Measurements from ENCODE around the gene THRB.

Gene THRB

DNA sequence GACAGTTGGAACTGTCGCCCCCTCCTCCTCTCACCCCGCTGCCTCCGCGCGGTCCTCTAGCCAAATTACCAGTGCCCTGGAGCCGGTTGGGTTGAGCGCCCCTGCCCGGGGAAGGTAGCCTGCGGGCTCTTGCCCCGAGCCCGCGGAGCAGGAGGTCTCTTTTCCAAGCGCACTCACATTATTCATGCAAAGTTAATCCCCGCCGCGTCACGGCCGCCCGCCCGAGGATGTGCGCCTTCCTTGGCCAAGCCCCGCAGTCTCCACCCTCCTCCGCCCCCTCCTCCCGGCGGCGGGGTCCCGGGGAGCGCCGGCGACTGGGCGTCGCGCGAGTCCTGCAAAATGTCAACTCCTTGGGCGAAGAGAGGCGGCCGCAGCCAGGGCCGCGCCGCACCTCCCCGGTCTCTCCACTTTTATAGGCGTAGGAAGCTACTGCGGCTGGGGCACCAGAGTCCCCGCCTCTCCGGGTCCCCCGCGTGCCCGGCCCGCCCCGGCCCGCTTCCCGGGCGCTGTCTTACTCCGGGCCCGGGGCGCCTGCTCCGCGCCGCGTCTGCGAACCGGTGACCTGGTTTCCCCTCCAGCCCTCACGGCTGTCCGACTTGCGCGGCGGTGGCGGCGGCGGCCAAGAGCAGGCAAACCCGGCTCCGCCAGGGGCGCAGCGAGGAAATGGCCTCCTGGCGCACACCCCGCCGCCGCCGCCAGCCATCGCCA is at the start of gene THRB:
Gene THRB, minus strand, starts transcription at position 233 of the 708 bp plus-strand sequence.
- DNase-seq, result peak; percentile 54

DNA sequence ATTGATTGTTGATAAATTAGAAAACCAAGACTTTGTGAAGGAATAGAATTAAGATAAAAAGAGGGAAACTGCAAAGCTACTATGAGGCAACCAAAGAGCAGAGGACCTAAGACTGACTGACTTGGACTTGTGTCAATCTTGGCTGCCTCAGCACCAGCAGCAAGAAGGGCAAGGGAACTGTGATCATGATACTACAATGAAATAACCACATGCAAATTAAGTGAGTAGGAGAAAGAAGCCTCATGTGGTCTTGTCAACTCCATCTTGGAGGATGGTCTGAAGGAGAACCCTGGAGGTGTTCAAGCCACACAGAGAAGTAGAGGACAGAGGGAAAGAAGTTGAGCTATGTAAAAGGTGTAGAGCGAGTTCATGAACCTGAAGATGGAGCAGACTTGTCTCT is 47.3 kb upstream of the THRB start:
- no peak for DNase-seq

DNA sequence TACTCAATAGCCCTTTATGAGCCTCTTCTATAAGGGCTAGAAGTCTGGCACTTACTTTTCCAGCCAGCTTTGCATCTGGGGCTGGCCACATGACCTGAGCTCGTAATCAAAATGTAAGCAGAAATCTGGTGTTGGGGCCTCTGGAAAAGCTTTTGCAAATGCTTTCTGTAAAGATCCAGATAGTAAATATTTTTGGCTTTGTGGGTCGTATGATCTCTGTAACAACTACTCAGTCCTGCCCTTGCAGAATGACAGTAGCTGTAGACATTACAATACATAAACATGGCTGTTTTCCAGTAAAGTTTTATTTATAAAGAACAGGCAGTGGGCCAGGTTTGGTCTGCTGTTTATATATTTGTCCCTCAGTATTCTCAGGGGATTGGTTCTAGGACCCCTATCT is 46.2 kb upstream of the THRB start:
- DNase-seq, result no peak

DNA sequence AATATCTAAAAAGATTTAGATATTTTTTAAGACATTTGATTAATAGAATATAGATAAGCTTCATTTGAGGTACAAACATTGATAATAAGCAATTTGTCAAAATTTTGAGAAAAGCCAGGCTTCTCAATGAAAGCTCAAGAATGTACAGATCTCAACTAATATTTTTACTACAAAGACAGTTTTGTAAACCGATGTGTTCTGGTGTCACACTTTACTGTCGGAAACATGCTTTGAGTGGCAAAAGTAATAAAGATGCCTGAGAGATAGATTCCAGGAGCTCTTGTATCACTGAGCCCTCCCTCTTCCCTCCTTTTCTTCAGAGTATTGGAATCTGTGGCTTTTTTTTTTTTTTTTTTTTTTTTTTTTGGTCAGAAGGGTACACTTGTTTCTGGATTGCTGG is 45.0 kb upstream of the THRB start:
- DNase-seq, result no peak

DNA sequence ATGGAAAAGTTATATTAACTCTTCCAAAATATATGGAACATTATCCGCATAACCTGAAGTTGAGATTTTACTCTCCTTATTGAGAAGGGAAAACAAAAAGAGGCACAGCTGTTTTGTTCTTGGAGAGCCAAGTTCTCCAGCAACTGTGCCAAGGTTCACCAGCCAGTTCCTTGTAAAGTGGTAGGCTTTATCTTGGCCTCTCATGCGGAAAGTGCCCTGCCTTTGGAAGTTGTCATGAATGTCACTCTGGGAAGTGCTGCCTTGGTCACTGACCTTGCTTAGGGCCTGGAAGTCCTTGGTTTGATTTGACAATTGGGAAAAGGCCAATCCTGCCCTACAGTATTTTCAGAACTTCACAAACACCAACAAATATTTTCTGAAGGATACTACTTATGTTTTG is 44.2 kb upstream of the THRB start:
- no peak for DNase-seq

DNA sequence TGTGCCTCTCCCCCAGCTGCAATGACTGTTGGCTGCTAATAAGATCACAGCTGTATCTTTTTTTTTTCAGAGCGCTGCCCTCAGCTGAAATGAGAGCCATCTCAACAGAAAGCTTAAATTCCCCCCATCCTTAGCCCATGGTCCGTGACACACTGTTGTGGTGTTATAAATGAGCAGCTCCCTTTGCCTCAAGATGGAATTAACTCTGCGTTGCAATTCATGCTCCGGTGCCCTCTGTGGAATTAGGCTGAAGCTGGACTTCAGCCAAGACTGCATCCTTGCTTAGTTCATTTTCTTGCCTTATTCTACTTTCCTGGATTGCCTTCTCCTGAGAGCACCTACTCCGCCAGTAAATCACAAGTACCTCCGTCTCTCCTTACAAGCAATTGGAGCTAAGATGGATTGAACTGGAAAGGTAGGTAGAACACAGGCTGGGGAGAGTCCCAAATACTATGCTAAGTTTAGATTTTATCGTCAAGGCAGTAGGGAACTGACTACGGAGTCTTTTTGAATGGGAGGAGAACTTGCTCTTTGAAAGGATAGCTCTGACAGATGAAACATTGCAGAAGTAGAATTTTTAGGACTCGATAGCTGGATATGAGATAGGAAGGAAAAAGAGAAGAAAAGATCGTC is 39.0 kb upstream of the THRB start:
- DNase-seq, result no peak

DNA sequence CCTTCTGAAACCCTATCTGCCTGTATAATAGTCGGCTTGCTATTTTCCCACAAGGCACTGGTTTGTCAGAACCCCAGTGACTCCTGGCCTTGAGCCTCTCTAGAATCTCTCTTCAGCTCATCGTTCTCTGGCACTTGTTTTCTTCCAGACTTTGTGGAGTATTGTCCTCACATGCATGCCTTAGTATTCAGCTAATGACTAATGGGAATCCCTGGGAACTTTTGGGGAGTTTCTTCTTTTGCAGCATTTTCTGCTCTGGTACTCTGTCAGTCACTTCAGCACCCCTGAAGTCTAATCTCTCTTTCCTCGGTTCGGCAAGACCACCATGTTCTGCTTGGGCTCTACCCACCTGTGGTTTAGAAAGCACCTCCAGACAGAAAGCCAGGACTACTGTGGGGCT is 35.8 kb upstream of the THRB start:
- DNase-seq, result no peak

DNA sequence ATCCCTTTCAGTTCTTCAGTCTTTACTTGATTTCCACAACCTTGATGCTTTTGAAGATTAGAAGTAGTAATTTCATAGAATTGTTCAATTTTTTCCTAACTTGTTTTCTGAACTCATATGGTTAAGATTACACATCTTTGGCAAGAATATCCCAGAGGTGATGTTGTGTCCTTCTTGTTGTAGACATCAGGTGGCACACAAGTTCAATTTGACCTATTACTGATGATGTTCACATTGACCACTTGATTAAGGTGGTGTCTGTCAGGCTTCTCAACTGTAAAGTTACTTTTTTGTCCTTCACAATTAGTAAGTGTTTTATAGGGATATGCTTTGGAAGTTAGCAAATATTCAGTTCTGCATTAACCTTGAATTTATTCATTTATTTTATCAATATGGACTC is 34.6 kb upstream of the THRB start:
- DNase-seq, result no peak

DNA sequence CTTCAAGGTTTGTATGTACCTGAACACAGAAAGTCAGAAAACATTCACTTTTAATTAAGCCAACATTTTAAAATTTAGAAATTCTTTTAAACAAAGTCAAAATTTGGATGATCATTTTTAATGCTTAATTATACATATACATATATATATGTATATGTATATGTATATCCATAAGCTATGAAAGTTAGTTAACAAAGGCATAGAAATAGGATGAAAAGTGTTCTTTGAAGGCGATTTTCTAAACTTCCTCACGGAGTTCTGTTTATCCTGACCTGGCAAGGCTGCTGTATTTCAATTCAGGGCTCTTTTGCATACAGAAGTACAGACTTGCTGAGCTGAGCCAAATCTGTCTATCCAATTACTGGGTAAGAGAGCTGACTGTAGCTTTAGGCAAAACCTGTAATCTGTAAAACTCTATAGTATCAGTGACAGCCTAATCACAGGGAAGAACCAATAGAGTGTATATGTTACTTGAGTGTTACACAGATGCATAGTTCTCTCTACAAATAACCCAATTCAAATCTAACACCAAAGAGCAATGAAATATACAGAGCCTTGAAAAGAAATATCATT is 32.1 kb upstream of the THRB start:
- no peak for DNase-seq

DNA sequence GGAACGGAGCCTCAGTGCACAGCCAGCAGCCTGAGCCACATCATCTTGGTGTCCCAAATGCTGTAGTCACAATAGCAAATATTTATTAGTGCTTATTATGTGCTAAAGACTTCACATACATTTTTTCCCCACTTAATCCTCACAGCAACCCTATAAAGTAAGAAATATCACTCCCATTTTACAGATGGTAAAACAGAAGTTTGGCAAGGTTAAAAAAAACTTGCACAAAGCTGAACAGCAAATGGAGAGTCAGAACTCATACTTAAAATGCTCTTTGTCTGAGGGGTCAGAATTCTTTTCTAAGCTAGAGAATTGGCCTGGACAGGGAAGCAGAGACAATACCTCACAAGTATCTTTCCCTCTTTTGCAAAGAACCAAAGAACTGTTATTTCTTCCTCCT is 30.9 kb upstream of the THRB start:
- DNase-seq, result no peak

DNA sequence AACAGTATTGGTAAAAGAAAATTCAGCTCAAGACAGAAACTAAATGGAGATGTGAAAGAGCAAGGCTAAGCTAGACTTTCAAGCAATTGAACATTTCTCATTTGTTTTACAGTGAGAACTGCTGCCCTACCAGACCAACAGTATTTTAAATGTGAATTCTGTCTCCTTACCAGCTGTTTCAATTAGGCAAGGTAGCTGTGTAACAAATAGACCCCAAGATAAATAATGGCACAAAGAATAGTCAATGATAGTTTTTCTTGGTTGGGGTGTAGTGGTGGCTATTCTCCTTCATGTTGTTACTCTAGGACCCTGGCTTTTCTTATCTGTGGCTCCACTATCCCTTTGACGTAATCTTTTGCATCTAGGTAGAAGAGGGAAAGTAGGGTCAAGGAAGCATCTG is 30.4 kb upstream of the THRB start:
- DNase-seq, result no peak

DNA sequence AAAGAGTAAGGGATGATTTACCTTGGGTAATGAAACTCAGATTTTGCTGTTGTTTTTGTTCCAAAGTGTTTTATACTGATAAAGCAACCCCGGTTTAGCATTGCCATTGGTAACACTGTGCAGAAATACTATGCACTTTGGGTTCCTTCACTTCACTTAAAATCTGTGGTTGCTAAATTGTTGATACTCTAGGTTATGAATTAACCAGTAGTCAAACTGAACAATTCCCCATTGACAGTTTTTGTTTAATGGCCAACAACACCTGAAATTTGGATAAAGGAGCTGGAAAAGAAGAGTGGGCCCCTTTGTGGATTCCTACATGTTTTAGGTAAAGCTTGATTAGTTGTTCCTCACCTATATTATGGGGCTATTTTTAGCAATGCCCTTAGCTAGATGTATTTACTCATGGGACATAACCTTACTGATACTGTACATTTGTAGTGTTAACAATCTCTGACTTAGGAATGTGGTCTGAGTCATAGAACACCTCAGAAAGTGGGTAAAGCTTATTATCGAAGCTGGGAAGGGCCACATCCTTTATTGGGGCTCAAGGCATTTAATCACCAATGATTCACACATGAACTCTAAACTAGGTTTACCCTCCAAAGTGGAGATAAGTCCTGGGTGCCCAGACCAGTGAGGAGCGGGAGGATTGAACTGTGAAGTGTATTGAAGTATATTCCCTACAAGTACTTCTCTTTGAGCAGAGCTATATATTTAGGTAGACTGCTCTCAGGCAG is 29.5 kb upstream of the THRB start:
- no peak for DNase-seq

DNA sequence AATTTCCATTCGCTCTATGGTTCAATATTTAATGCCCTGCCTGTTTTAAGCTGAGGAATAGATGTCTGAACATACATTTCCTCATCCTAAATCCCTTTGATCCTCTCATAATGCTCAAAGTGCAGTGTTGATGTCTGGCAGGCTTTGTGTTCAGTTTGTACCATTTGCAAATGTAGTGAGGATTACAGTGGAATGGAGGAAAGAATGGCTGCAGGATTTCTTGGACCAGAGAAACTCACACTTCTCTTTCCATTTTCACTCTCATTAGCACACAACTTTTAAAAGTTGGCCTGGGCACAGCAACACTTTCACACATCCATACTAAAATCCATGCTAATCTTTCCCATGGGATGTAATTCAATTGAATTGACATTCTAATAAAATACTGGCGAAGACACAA is 28.6 kb upstream of the THRB start:
- no peak for DNase-seq

DNA sequence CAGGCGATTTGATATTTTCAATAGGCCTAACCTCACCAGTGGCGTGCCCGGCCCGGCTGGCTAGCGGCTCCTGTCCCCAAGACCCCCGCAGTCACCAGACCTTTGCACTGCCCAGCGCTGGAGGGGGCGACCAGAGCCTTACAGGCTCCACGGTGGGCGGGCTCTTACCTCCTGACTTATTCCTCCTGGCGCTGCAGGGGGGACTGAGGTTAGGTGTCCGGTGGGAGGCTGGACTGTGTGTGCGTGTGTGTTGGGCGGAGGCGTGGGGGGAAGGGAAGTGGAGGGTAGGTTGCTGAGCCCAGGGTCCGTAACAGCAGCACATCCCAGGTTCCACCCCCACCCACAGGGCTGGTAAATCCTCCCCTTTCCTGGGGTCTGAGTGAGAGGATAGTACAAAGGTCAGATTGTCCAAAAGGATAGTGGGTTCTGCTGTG is 27.5 kb upstream of the THRB start:
- no peak for DNase-seq

DNA sequence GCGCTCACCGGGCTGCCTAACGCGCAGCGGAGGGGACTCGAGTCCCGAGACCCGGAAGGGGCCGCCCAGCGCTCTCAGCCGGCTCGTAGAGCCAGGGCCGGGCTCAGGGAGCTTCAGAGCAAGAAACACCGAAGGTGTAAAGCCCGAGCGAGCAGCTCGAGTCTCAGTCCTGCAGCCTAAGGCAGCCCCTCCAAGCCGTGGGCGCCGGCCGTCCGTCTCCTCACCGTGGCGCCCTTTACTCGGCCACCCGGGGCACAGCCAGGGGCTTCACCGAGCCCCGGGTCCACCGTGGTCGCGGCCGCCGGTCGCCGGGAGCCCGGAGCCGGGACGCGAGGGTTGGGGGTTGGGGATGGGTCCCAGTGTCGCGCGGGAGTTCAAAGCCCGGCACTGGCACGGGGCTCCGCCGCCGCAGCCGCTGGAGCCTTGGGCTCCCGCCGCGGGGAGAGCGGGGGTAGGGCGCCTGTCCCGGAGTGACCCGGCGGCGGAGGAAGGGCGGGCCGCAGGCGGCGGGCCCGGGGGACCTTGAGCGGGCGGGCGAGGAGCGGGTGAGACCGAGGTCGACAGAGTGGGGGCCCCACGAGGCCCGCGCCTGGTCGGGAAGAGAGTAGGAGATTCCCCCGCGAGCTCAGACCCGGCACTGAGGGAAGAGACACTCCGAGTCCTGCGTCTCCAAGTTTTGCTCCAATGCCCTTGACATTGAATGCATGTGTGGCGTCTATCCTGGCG is 26.9 kb upstream of the THRB start:
- DNase-seq, result peak; percentile 45

DNA sequence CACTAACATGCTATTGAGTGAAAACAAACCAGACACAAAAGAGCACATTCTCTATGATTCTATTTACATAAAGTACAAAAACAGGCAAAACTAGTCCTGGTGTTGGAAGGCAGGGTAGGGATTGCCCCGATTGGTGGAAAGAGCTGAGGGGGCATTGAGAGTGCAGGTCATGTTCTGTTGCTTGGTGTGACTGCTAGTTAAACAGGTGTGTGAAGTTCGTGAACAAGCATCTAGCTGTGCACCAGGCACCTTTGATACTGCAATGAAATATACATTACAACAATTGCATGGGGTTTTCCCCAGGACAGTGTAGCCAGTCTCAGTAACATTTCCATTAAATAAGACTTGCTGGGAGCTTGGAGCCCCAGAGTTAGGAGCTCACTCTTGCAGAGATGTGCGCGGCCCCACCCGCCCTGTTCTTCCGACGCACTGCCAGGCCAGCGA is 26.3 kb upstream of the THRB start:
- no peak for DNase-seq

DNA sequence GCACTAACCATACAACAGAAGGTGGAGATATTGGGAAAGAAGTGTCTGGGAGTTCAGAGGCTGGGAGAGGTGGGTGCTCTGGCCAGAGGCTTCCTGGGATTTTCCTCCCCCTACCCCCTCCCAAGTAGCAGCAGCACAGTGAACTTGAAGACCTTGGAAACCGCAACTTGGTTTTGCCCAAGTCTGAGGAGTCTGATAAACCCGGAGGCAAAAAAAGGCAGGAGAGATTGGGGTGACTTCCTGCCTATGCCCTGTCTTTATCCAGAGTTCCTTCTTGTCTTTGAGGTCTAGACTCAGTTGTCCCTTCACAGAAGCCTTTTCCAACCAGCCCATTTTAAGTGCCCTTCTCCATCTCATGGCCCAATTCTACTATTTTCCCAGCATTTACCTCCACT is 25.4 kb upstream of the THRB start:
- no peak for DNase-seq

DNA sequence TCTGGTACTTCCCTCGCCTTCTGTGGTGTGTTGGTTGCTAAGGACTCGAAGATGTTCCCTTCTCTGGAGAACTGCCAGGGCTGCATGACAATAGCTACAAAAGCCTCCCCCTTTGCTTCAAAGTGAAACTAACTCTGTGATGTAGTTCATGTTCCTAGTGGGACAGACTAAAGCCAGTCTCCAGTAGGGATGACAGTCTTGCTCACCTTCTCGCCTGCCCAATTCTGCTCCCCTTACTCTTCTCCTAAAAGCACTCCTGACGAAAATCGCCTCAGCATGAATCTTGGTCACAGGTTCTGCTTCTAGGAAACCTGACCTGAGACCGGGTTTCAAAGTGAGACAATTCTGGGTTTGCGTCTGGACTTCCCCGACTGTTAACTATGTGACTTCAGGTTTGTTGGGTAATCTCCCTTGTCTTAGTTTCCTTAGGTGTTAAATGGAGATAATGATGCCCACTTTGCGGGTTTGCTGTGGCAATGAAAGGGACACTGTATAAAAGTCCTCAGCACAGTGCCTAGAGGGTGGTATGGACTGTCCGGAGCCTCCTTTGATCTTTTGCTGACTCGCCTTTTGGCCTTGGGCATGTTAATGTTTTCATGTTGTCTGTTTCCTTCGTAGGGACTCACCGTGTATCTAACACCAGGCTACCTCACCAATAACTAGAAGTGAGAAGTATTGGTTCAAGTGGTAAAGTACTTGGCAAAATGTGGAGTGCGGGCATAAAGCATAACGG is 24.9 kb upstream of the THRB start:
- peak; percentile 61 for DNase-seq

DNA sequence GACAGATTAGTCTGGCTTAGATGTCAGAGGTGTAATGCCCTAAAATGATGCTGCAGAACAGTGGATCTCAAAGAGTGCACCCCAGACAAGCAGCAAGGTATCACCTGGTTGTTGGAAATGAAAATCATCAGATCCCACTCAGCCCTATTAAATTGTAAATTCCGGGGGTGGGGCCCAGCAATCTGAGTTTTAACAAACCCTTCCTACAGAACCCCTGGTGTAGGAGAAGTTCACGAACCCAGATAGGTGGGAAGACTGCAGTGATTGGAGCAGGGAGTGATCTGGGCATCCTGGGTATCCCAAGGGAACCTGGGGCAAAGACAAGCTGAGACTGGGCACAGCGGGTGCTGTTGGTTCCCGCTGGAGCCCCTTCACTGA is 24.3 kb upstream of the THRB start:
- DNase-seq, result no peak

DNA sequence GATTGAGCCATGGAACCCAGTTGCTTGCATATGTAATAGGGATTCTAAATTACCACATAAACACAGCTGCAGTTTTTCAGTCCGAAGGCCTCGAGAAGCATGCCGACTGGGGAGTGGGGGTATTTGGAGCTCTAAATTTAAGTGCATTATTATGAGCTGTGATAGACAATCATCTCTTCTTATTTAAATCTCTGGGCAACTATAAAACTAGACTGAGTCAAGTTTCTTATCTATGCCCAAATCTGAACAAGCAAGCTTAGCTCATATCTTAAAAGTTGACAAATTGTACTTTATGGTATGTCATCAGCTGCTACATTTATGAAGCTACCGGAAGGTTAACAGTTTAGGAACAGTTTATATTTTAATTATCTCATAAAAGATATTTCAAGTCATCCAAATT is 19.5 kb upstream of the THRB start:
- no peak for DNase-seq

DNA sequence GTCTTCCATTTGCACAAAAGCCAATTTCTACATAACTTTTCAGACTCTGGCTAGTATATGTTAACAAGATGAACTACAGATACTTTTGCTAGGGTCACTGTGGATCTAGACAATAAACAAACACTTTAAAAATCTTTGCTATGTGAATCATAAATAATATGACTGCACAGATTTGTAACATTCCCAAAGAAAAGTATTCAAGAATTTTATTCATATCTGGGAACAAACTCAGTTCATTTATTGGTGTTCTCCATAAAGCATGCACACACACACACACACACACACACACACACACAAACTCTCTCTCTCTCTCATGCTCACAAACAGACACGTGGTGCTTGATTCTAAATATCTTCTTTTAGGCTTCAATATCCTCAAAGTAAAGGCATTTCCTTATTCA is 18.8 kb upstream of the THRB start:
- DNase-seq, result no peak

DNA sequence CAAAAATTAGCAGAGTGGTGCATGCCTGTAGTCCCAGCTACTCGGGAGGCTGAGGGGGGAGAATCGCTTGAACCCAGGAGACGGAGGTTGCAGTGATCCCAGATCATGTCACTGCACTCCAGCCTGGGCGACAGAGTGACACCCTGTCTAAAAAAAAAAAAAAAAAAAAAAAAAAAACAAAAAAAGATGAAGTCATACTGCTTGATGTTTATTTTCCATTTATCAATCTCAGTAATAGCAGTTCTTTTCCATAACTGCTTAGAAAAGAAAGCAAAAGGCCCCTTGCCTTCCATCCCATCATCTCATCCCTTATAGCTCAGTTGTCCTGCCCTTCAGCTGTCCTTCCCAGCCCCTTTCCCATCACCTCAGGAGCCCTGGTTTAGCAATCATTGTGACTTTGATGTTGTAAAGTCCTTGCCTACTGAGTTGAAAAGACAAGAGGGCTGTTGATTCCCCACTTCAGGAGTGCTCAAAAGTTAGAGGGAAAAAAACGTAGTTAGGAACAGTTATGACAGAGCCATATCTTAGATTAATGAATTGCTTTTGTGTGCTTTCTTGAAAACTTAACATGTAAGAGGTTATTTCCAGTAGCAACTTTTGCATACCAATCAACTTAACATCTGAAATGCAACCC is 18.0 kb upstream of the THRB start:
- DNase-seq, result no peak

Data from RPMI8226 (cell line).